Naive B cell (primary cell): ENCODE data around the gene HLF. TPM values are rescaled to one million over a fixed set of nuclear protein-coding genes. Genes with fewer than 3 reads are reported as not detected.

Source experiments
- ATAC-seq, 2 donors: fragments of 150-1000 bp; cut with Tn5 transposase; 2 replicates each; pipeline ENCODE4 v1.10.0; 2021; ENCODE audit warnings: low read depth in 2 of 2, mild to moderate bottlenecking in 2 of 2, moderate library complexity in 2 of 2
- DNase-seq: peaks from one replicate; pipeline ENCODE4 v3.0.0; 2022
- H3K27ac Mint-ChIP-seq, 6 donors: one replicate each; pipeline ENCODE4 v1.8.0; 2020 to 2022; ENCODE audit warnings: mild to moderate bottlenecking in 6 of 6, mixed read lengths in 6 of 6, moderate library complexity in 5 of 6, inconsistent platforms in 2 of 6
- H3K27me3 Mint-ChIP-seq, 3 donors: one replicate each; pipeline ENCODE4 v1.8.0; 2021 to 2022; ENCODE audit warnings: mixed read lengths in 3 of 3, mild to moderate bottlenecking in 1 of 3
- H3K36me3 Mint-ChIP-seq, 2 donors: one replicate each; pipeline ENCODE4 v1.8.0; 2020 to 2022; ENCODE audit warnings: mixed read lengths in 2 of 2, inconsistent platforms in 1 of 2, mild to moderate bottlenecking in 1 of 2
- H3K4me1 Mint-ChIP-seq, 3 donors: one replicate each; pipeline ENCODE4 v1.8.0; 2020 to 2022; ENCODE audit warnings: mixed read lengths in 3 of 3, inconsistent platforms in 1 of 3, mild to moderate bottlenecking in 1 of 3, moderate library complexity in 1 of 3
- H3K4me3 Mint-ChIP-seq, 8 donors: one replicate each; pipeline ENCODE4 v1.8.0; 2020 to 2022; ENCODE audit warnings: mild to moderate bottlenecking in 8 of 8, mixed read lengths in 8 of 8, moderate library complexity in 8 of 8, inconsistent platforms in 2 of 8
- H3K9me3 Mint-ChIP-seq, 7 donors: one replicate each; pipeline ENCODE4 v1.8.0; 2020 to 2022; ENCODE audit warnings: mixed read lengths in 7 of 7, mild to moderate bottlenecking in 5 of 7, inconsistent platforms in 2 of 7, moderate library complexity in 1 of 7
- polyA plus RNA-seq, 6 donors: library from polyadenylated mRNA; unstranded; fragments of 300-500 nt; fragmentation: Illumina TruSeq; gene quantifications; one replicate each; pipeline ENCODE4 v1.2.3, GENCODE V29; 2021; ENCODE audit warnings: low read depth in 6 of 6

HLF gene
- polyA plus RNA-seq, 6 donors from 2014 or later = not detected

- peaks cover 9 to 24% (median 9%) of the 10 kb centered on the region in 3 donors for H3K4me1 Mint-ChIP-seq
- no peak overlapping the region for H3K4me3 Mint-ChIP-seq
- H3K36me3 Mint-ChIP-seq = no peaks in the 10 kb centered on the region
- H3K9me3 Mint-ChIP-seq = peaks cover 0 to 1% (median 0%) of the 10 kb centered on the region in 7 donors
- H3K27me3 Mint-ChIP-seq = peaks cover 5 to 10% (median 8%) of the 10 kb centered on the region in 3 donors
- DNase-seq (no peak), ATAC-seq (no peak)
- H3K27ac Mint-ChIP-seq = no peak overlapping the region
Observed at GRCh38 chr17:55303701-55304145, 39.0 kb downstream of the HLF start.

DNA sequence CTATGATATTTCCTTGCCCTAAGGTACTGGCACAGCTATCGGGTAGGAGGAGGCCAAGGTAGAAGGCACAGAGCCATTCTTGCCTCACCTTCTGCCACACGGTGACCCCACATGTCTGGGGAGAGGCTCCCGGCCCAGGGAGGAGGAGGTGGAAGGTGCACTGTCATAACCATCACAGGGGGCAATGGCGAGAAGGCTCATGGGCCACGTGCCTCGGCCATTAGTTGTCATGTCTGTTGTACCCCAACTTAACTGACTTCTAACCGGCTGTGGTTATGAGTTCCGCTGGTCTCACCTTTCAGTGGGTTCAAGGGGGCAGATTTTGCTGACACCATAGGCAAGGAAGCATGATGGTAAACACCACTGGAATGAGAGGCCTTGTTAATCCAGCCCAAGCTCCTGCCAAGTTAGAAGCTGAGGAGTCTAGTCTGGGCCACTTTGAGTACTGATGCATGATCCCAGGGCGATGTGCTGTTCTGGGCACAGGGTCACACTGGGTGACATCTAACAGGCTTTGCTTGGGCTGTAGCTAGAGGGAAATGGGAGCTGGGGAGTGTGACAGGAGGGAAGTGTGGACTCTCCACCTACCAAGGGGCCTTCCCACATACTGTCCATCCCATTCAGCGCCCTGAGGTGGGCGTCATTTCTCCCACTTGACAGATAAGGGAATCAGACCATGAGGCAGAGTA lies 39.6 kb downstream of the HLF start:
- Mint-ChIP-seq H3K27ac (no peak overlapping the region), H3K9me3 (peaks cover 0 to 1% (median 0%) of the 10 kb centered on the region in 7 donors), H3K4me1 (peaks cover 9 to 24% (median 9%) of the 10 kb centered on the region in 3 donors), H3K27me3 (peaks cover 5 to 10% (median 8%) of the 10 kb centered on the region in 3 donors), H3K36me3 (no peaks in the 10 kb centered on the region), H3K4me3 (no peak overlapping the region)
- DNase-seq (no peak), ATAC-seq (no peak)

- no peaks in the 10 kb centered on the region for H3K36me3 Mint-ChIP-seq
Observed at GRCh38 chr17:55305321-55306087, 40.7 kb downstream of the HLF start.

GRCh38 chr17:55307879-55308278 lies 43.1 kb downstream of the HLF start:
- DNase-seq (no peak), ATAC-seq (no peak)
- Mint-ChIP-seq H3K27ac (no peak overlapping the region), H3K9me3 (peaks cover 0 to 1% (median 0%) of the 10 kb centered on the region in 7 donors), H3K36me3 (no peaks in the 10 kb centered on the region), H3K4me1 (peaks cover 9 to 24% (median 9%) of the 10 kb centered on the region in 3 donors), H3K27me3 (peaks cover 9 to 19% (median 12%) of the 10 kb centered on the region in 3 donors), H3K4me3 (no peak overlapping the region)

More at GRCh38 chr17:55305321-55306087, 40.7 kb downstream of the HLF start:
- DNase-seq (no peak), ATAC-seq (no peak)
- H3K27ac Mint-ChIP-seq = no peak overlapping the region
- H3K4me3 Mint-ChIP-seq = no peak overlapping the region
- H3K4me1 Mint-ChIP-seq = peaks cover 9 to 24% (median 9%) of the 10 kb centered on the region in 3 donors
- peaks cover 0 to 1% (median 0%) of the 10 kb centered on the region in 7 donors for H3K9me3 Mint-ChIP-seq
- peaks cover 5 to 10% (median 8%) of the 10 kb centered on the region in 3 donors for H3K27me3 Mint-ChIP-seq

- no peak for ATAC-seq
- Mint-ChIP-seq H3K9me3 (peaks cover 0 to 1% (median 0%) of the 10 kb centered on the region in 7 donors), H3K27me3 (peaks cover 15 to 24% (median 20%) of the 10 kb centered on the region in 3 donors), H3K4me3 (no peak overlapping the region), H3K4me1 (peaks cover 9 to 24% (median 9%) of the 10 kb centered on the region in 3 donors), H3K36me3 (no peaks in the 10 kb centered on the region), H3K27ac (no peak overlapping the region)
- DNase-seq = no peak
Observed at GRCh38 chr17:55308613-55309391, 44.0 kb downstream of the HLF start.

DNA sequence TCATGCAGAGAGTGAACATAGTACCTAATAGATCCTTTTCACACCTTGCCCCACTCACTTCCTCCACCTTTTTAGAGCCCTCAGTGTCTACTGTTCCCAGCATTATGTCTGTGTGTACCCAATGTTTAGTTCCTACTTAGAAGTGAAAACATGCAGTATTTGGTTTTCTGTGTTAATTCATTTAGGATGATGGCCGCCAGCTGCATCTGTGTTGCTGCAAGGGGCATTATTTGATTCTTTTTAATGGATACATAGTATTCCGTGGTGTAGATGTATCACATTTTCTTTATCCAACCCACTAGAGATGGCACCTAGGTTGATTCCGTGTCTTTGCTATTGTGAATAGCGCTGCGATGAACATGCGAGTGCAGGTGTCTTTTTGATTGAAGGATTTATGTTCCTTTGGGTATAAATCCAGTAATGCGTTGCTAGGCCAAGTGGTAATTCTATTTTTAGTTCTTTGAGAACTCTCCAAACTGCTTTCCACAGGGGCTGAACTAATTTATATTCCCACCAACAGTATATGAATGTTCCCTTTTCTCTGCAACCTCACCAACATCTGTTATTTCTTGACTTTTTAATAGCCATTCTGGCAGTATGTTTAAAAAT lies 47.1 kb downstream of the HLF start:
- peaks cover 0 to 1% (median under 1%) of the 10 kb centered on the region in 3 donors for H3K4me1 Mint-ChIP-seq
- H3K27ac Mint-ChIP-seq = no peak overlapping the region
- H3K36me3 Mint-ChIP-seq = no peaks in the 10 kb centered on the region
- peaks cover 15 to 36% (median 30%) of the 10 kb centered on the region in 3 donors for H3K27me3 Mint-ChIP-seq
- H3K4me3 Mint-ChIP-seq = no peak overlapping the region
- ATAC-seq = no peak
- DNase-seq = no peak
- no peaks in the 10 kb centered on the region for H3K9me3 Mint-ChIP-seq

DNA sequence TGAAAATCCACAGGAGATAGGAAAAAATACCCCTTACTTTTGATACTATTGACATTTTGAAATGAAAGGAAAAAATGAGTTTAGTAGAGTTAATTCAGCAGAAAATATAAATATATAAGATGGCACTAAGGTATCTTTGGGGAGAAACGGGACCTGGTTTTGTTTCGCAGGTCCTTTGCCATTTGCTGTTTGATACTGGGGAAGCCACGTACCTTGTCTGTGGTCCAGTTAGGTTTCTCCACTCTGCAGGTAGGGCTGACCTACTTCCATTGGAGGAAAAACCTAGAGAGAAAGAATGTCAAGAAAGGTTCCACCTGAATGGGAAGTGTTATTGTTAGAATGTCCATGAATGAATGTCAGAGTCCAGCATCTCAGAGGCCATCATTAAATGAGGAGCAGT lies 48.1 kb downstream of the HLF start:
- H3K4me1 Mint-ChIP-seq = no peaks in the 10 kb centered on the region
- H3K27ac Mint-ChIP-seq = no peak overlapping the region
- ATAC-seq = no peak
- H3K27me3 Mint-ChIP-seq = peaks cover 12 to 34% (median 24%) of the 10 kb centered on the region in 3 donors
- no peak overlapping the region for H3K4me3 Mint-ChIP-seq
- H3K36me3 Mint-ChIP-seq = no peaks in the 10 kb centered on the region
- no peak for DNase-seq
- no peaks in the 10 kb centered on the region for H3K9me3 Mint-ChIP-seq

DNA sequence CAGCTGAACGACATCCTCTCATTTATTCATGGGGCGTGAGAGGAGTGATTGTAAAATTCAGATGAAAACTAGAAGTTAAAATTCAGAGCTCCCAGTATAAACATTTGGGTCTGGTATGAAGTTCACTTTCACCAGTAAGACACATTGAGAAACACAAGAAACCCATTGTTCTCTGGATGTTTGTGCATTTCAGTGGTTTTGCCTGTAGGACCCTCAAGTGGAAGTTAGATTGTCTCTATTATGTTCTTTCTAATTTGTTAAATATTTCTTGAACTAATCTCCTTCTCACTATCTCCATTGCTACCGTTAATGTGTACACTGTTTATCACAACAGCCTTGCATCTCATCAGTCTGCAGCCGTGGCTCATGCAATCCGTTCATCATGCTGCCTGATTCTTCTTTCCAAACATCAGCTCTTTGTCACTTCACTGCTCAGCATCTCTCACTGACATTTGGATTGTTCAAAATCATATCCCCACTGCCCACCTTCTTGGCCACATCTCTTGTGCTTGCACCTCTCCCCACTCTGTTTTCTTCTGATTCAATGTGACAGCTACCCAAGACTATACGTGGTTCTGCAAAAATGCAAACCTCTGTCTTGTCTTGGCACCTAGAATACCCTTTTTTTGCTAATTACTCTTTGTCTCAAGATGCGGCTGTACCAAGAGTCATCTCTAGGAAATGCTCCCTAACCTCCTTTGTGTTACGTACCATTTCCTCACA lies 49.5 kb downstream of the HLF start:
- H3K4me3 Mint-ChIP-seq = no peak overlapping the region
- DNase-seq (no peak), ATAC-seq (no peak)
- H3K36me3 Mint-ChIP-seq = no peaks in the 10 kb centered on the region
- H3K9me3 Mint-ChIP-seq = no peaks in the 10 kb centered on the region
- H3K27ac Mint-ChIP-seq = no peak overlapping the region
- H3K4me1 Mint-ChIP-seq = no peaks in the 10 kb centered on the region
- H3K27me3 Mint-ChIP-seq = peaks cover 16 to 33% (median 28%) of the 10 kb centered on the region in 3 donors

- Mint-ChIP-seq H3K9me3 (no peaks in the 10 kb centered on the region), H3K27ac (peak overlapping the region in 1 of 6 donors; percentile 0), H3K36me3 (no peaks in the 10 kb centered on the region), H3K4me1 (no peaks in the 10 kb centered on the region), H3K27me3 (peaks cover 16 to 33% (median 28%) of the 10 kb centered on the region in 3 donors), H3K4me3 (no peak overlapping the region)
- ATAC-seq (no peak), DNase-seq (no peak)
Observed at GRCh38 chr17:55314784-55315491, 50.2 kb downstream of the HLF start.

GRCh38 chr17:55316499-55316898 lies 51.7 kb downstream of the HLF start:
- Mint-ChIP-seq H3K27ac (no peak overlapping the region), H3K27me3 (peaks cover 16 to 35% (median 33%) of the 10 kb centered on the region in 3 donors), H3K4me3 (no peak overlapping the region), H3K9me3 (no peaks in the 10 kb centered on the region), H3K4me1 (no peaks in the 10 kb centered on the region), H3K36me3 (no peaks in the 10 kb centered on the region)
- ATAC-seq = no peak
- DNase-seq = no peak

- no peak overlapping the region for H3K4me3 Mint-ChIP-seq
- ATAC-seq (no peak), DNase-seq (no peak)
- peaks cover 12 to 35% (median 28%) of the 10 kb centered on the region in 3 donors for H3K27me3 Mint-ChIP-seq
- H3K27ac Mint-ChIP-seq = no peak overlapping the region
- no peaks in the 10 kb centered on the region for H3K9me3 Mint-ChIP-seq
- H3K36me3 Mint-ChIP-seq = no peaks in the 10 kb centered on the region
- no peaks in the 10 kb centered on the region for H3K4me1 Mint-ChIP-seq
Observed at GRCh38 chr17:55317284-55317683, 52.5 kb downstream of the HLF start.

GRCh38 chr17:55318081-55318480 lies 53.3 kb downstream of the HLF start:
- Mint-ChIP-seq H3K4me1 (no peaks in the 10 kb centered on the region), H3K27ac (no peak overlapping the region), H3K9me3 (no peaks in the 10 kb centered on the region), H3K36me3 (no peaks in the 10 kb centered on the region), H3K4me3 (no peak overlapping the region), H3K27me3 (peaks cover 12 to 31% (median 20%) of the 10 kb centered on the region in 3 donors)
- DNase-seq = no peak
- no peak for ATAC-seq
